ENCODE data around the gene PRR20A.
"Not testable (repeated sequence)": the region's sequence is repeated elsewhere in the genome, so short reads cannot be mapped to it uniquely, and the experiment has no call there.

PRR20A gene

GRCh38 chr13:57140235-57140968 is at the start of gene PRR20A:
Gene PRR20A (plus strand): TSS chr13:57140918. CDS start chr13:57141305, 387 bp downstream.
- not testable (repeated sequence) for DNase-seq (ENCODE audit: low read depth); H3K4me3 ChIP-seq (ENCODE audit: control insufficient read depth, low read depth, low read length)

GRCh38 chr13:57114945-57115344 is 25.8 kb upstream of the PRR20A start:
- H3K4me3 ChIP-seq (ENCODE audit: control insufficient read depth, low read depth, low read length), result no peak overlapping the region
- no peak for TF ChIP-seq CTCF (conservative IDR thresholded peaks at IDR 0.05; ENCODE audit: control insufficient read depth, insufficient read depth, low read depth, low read length)
- DNase-seq (ENCODE audit: low read depth), result no peak

GRCh38 chr13:57123681-57124080 is 17.0 kb upstream of the PRR20A start:
- DNase-seq (ENCODE audit: low read depth), result no peak
- no peak overlapping the region for H3K4me3 ChIP-seq (ENCODE audit: control insufficient read depth, low read depth, low read length)
- no peak for TF ChIP-seq CTCF (conservative IDR thresholded peaks at IDR 0.05; ENCODE audit: control insufficient read depth, insufficient read depth, low read depth, low read length)

GRCh38 chr13:57128909-57129308 is 11.8 kb upstream of the PRR20A start:
- DNase-seq (ENCODE audit: low read depth), result no peak
- no peak for TF ChIP-seq CTCF (conservative IDR thresholded peaks at IDR 0.05; ENCODE audit: control insufficient read depth, insufficient read depth, low read depth, low read length)
- no peak overlapping the region for H3K4me3 ChIP-seq (ENCODE audit: control insufficient read depth, low read depth, low read length)

GRCh38 chr13:57136093-57136492 is 4.6 kb upstream of the PRR20A start:
- H3K4me3 ChIP-seq (ENCODE audit: control insufficient read depth, low read depth, low read length), result no peak overlapping the region
- no peak for DNase-seq (ENCODE audit: low read depth)
- no peak for TF ChIP-seq CTCF (conservative IDR thresholded peaks at IDR 0.05; ENCODE audit: control insufficient read depth, insufficient read depth, low read depth, low read length)

- no peak for TF ChIP-seq CTCF (conservative IDR thresholded peaks at IDR 0.05; ENCODE audit: control insufficient read depth, insufficient read depth, low read depth, low read length)
- H3K4me3 ChIP-seq (ENCODE audit: control insufficient read depth, low read depth, low read length), result no peak overlapping the region
- no peak for DNase-seq (ENCODE audit: low read depth)
Observed at GRCh38 chr13:57137585-57137984, 3.1 kb upstream of the PRR20A start.

GRCh38 chr13:57138988-57139387 is 1.7 kb upstream of the PRR20A start:
- no peak for DNase-seq (ENCODE audit: low read depth)
- H3K4me3 ChIP-seq (ENCODE audit: control insufficient read depth, low read depth, low read length), result no peak overlapping the region
- no peak for TF ChIP-seq CTCF (conservative IDR thresholded peaks at IDR 0.05; ENCODE audit: control insufficient read depth, insufficient read depth, low read depth, low read length)

- DNase-seq (ENCODE audit: low read depth); H3K4me3 ChIP-seq (ENCODE audit: control insufficient read depth, low read depth, low read length): not testable (repeated sequence)
Observed at GRCh38 chr13:57139781-57140180, 937 bp upstream of the PRR20A start.

- not testable (repeated sequence) for DNase-seq (ENCODE audit: low read depth); H3K4me3 ChIP-seq (ENCODE audit: control insufficient read depth, low read depth, low read length)
Observed at GRCh38 chr13:57147188-57147587, 6.5 kb downstream of the PRR20A start, which contains the start of gene PRR20B. Gene PRR20B (plus strand): TSS chr13:57147488. CDS start chr13:57147875, 387 bp downstream.

GRCh38 chr13:57148106-57148505 is 7.4 kb downstream of the PRR20A start:
- H3K4me3 ChIP-seq (ENCODE audit: control insufficient read depth, low read depth, low read length); DNase-seq (ENCODE audit: low read depth): not testable (repeated sequence)

GRCh38 chr13:57153761-57154160 is 13.0 kb downstream of the PRR20A start, which contains the start of gene PRR20C:
Gene PRR20C (plus strand): TSS chr13:57154061. CDS start chr13:57154448, 387 bp downstream.
- not testable (repeated sequence) for DNase-seq (ENCODE audit: low read depth); H3K4me3 ChIP-seq (ENCODE audit: control insufficient read depth, low read depth, low read length)

Data from fibroblast of mammary gland (primary cell).